Common myeloid progenitor, CD34-positive (primary cell): ENCODE data around the gene LIN7B. TPM values are rescaled to one million over a fixed set of nuclear protein-coding genes. Genes with fewer than 3 reads are reported as not detected.
A peak's percentile ranks its signal among the peaks of the same experiment; 100 is the strongest.

Experiments
- CTCF ChIA-PET: fragments of 350-600 bp; sonication (Branson Sonifier 250); formaldehyde crosslinking; loops from one replicate; lab custom pipeline; 2021; ENCODE audit warnings: antibody characterized with exemption; lab: Charles Lee
- POLR2A ChIA-PET: fragments of 350-600 bp; sonication (Branson Sonifier 250); formaldehyde crosslinking; loops from one replicate; lab custom pipeline; 2021; ENCODE audit warnings: antibody characterized with exemption; lab: Charles Lee
- DNase-seq, 3 donors: peaks; one replicate each; pipeline versions ENCODE4 v3.0.0 to v3.0.0-alpha.2; 2013
- H3K27ac ChIP-seq, 2 experiments: 1 replicate in 1 of 2; 2 replicates in 1 of 2; pipeline ENCODE4 v1.7.0; 2013; ENCODE audit warnings: inconsistent platforms in 2 of 2, low read length in 2 of 2, mild to moderate bottlenecking in 2 of 2, low read depth in 1 of 2, moderate library complexity in 1 of 2; ENCODE audit not compliant: severe bottlenecking in 2 of 2, insufficient read depth in 1 of 2, poor library complexity in 1 of 2
- H3K27me3 ChIP-seq, 5 experiments: replicated peaks in 2 of 5; 1 replicate in 3 of 5; 2 replicates in 2 of 5; pipeline versions ENCODE4 v1.6.1 to v1.7.0; 2013; ENCODE audit warnings: low read length in 4 of 5, mild to moderate bottlenecking in 2 of 5, moderate library complexity in 2 of 5, inconsistent platforms in 1 of 5; ENCODE audit not compliant: insufficient read depth in 5 of 5, control insufficient read depth in 4 of 5
- H3K36me3 ChIP-seq, 4 experiments: 1 replicate in 2 of 4; 2 replicates in 2 of 4; pipeline versions ENCODE4 v1.6.1 to v1.7.0; 2013; ENCODE audit warnings: low read length in 3 of 4, control low read depth in 1 of 4, mild to moderate bottlenecking in 1 of 4; ENCODE audit not compliant: control insufficient read depth in 4 of 4, insufficient read depth in 4 of 4
- H3K4me1 ChIP-seq, 4 experiments: 1 replicate in 3 of 4; 2 replicates in 1 of 4; pipeline versions ENCODE4 v1.6.1 to v1.7.1; 2013; ENCODE audit warnings: low read length in 3 of 4, mild to moderate bottlenecking in 3 of 4, control low read depth in 1 of 4, inconsistent platforms in 1 of 4, moderate library complexity in 1 of 4; ENCODE audit not compliant: control insufficient read depth in 4 of 4, insufficient read depth in 4 of 4; ENCODE audit errors: control extremely low read depth in 1 of 4
- H3K4me3 ChIP-seq, 7 experiments: 1 replicate in 4 of 7; 2 replicates in 3 of 7; pipeline versions ENCODE4 v1.5.1 to v1.7.0; 2013; ENCODE audit warnings: mild to moderate bottlenecking in 7 of 7, low read length in 6 of 7, moderate library complexity in 6 of 7, inconsistent platforms in 2 of 7, low read depth in 2 of 7, control low read depth in 1 of 7; ENCODE audit not compliant: insufficient read depth in 4 of 7, control insufficient read depth in 1 of 7; ENCODE audit errors: extremely low read depth in 1 of 7
- H3K9me3 ChIP-seq, 5 experiments: 1 replicate in 4 of 5; 2 replicates in 1 of 5; pipeline versions ENCODE4 v1.6.1 to v1.7.1; 2013; ENCODE audit warnings: low read length in 4 of 5, mild to moderate bottlenecking in 2 of 5, inconsistent platforms in 1 of 5, low read depth in 1 of 5, moderate library complexity in 1 of 5; ENCODE audit not compliant: control insufficient read depth in 4 of 5, insufficient read depth in 2 of 5; ENCODE audit errors: control extremely low read depth in 1 of 5
- WGBS: methylation state at CpG from one replicate; pipeline ENCODE4 v1.1.5; 2013; ENCODE audit not compliant: insufficient coverage; 5-methylcytosine and 5-hydroxymethylcytosine counted together
- polyA plus RNA-seq: library from polyadenylated mRNA; unstranded; fragments of 120-200 nt; gene quantifications from one replicate; pipeline ENCODE4 v1.2.1, GENCODE V29; 2013

The LIN7B gene, protein sequence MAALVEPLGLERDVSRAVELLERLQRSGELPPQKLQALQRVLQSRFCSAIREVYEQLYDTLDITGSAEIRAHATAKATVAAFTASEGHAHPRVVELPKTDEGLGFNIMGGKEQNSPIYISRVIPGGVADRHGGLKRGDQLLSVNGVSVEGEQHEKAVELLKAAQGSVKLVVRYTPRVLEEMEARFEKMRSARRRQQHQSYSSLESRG
- polyA plus RNA-seq = 3.6 TPM

DNA sequence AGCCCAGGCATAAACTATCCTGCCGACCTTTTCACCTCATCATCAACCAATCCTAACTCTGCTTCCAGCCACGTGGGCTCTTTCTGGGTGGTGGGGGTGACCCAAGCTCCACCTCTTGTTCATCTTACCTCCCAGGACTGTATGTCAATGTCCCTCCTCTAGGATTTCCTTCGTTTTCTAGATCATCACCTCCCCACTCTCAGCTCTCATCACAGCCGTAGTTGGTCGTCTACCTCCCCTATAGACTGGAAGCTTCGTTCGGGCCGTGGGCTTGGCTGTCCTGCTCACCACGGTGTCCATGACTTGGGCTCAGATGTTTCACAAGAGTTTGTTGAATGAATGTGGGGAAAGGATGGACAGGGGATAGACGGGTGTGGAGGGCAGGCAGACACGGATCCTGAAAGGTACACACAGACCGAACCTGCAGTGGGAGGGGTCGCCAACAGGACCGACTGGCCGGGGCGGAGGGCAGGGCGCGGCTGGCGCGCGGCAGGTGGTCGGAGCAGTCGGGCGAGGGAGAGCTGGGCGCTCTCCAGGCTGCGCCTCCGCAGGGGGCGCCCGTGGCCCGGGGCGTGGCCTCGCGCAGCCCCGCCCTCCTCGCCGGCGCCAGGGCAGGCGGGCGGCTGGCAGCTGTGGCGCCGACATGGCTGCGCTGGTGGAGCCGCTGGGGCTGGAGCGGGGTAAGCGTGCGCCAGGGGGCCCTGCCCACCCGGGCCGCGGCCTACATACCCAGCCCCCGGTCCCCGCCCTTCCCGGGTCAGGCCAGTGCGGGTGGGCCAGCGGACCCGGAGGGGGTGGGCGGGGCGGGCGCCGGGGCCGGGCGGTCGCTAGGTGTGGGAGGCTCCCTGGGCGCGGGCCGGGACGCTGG, at the start of gene LIN7B:
Gene LIN7B (plus strand): TSS at position 609 of the 868 bp plus-strand sequence. CDS start 35 bp downstream, at position 644.
- no peak within 1 kb of the TSS for H3K27ac ChIP-seq

DNA sequence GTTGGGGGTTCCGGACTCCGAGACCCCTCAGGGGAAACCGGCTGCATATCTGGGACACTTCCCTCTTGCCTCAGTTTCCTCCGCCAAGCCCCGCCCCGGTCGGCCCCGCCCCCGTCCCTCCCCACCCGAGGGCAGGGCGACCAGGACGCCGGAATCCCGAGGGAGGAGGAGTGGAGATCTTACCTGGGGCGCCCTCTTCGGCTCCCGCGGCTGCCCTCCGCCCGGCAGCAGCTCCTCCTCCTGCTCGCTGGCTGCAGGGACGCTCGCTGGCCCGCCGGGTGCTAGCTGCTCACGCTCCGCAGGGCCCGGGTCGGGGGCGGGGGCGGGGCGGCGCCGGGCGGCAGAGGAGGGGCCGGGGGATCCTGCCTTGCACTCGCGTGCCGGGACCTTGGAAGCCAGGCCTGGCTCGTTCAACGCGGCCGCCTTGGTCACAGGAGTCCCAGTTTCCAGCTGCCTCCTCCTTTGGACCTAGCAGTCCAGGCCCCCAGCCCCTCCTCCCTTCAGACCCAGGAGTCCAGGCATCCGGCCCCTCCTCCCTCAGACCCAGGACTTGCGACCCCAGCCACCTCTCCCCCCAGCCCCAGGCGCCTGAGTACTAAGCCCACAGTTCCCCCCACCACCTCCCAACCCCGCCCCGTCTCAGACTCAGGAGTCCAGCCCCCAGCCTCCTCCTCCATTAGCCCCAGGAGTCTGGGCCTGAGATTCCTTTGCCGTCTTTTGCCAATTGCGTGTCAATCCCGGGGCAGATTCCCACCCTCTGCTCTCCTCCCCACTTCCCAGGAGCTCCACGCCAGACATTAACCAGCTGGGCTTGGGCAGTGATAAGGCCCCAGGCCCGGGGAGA, 49.2 kb upstream of the LIN7B start, which contains the start of gene NTF4:
Gene NTF4 (minus strand): TSS at position 51 of the 844 bp plus-strand sequence. CDS start 2,821 bp downstream, outside the sequence.
- peaks cover 0 to 6% (median 0%) of the 10 kb centered on the region in 4 experiments for H3K4me1 ChIP-seq
- peak within 1 kb of the TSS in 1 of 7 experiments; percentile 16 for H3K4me3 ChIP-seq
- peaks cover 0 to 4% (median 1%) of the 10 kb centered on the region in 5 experiments for H3K9me3 ChIP-seq
- H3K27me3 ChIP-seq = peaks cover 8 to 96% (median 30%) of the 10 kb centered on the region in 5 experiments
- POLR2A ChIA-PET = no interaction called here
- H3K36me3 ChIP-seq = no peaks in the 10 kb centered on the region
- peak in 1 of 3 donors; percentile 30 for DNase-seq
- CTCF ChIA-PET = no interaction called here
- WGBS = 7% methylated on average over 29 of the region's 53 CpGs
- no peak within 1 kb of the TSS for H3K27ac ChIP-seq

More for the DNA sequence above, at the start of gene LIN7B:
- CTCF ChIA-PET = interaction anchor here (0.7 to 2.7 kb wide), 17 partner anchors 9 to 94 kb away, joined by 3 to 21 read pairs (median 5); partner anchors contain the start of gene HRC
- Histone ChIP-seq H3K4me1 (peaks cover 2 to 41% (median 28%) of the 10 kb centered on the region in 4 experiments), H3K36me3 (peaks cover 2 to 9% (median 8%) of the 10 kb centered on the region in 4 experiments), H3K4me3 (peak within 1 kb of the TSS; percentile 58 to 86 (median 72)), H3K9me3 (no peaks in the 10 kb centered on the region), H3K27me3 (no peaks in the 10 kb centered on the region)
- POLR2A ChIA-PET = interaction anchor here (0.6 to 1.9 kb wide), 4 partner anchors 11 to 36 kb away, joined by 3 to 13 read pairs (median 4); no protein-coding TSS in a partner anchor
- peak; percentile 67 to 84 (median 78) for DNase-seq
- under 1% methylated on average over 51 of the region's 66 CpGs for WGBS

DNA sequence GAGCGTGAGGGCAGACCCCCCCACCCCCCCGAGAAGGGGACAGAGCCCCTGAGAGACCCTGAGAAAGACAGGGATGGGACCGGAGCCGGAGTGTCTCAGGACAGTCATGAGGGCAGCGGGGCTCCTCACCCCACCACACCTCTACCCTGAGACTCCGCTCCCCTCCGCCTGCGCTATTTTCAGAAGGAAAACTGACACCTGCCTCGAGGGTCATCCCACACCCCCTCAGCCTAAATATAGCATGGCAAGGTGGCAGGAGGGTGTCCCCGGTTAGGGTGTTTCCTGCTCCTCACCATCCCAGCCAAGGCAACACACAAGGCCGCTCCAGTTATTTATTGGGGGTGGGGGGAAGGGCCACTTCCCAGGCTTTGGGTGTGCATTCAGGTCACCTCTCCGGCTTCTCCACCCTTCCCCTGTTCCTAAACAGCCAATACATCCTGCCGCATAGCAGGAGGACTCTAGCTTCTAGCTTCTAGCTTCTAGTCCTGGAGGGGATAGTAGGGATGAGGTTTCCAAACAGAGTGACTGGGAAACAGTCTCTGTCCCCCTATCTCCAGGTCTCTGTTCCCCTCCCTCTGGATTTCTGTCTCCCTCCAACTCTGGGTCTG, 48.2 kb upstream of the LIN7B start:
- Histone ChIP-seq H3K4me1 (peaks cover 0 to 6% (median 0%) of the 10 kb centered on the region in 4 experiments), H3K27me3 (peaks cover 8 to 96% (median 30%) of the 10 kb centered on the region in 5 experiments), H3K36me3 (no peaks in the 10 kb centered on the region), H3K9me3 (peaks cover 0 to 10% (median 4%) of the 10 kb centered on the region in 5 experiments), H3K4me3 (no peak overlapping the region), H3K27ac (no peak overlapping the region)
- CTCF ChIA-PET = no interaction called here
- WGBS = no CpG with 5 or more reads among the region's 13 CpGs
- POLR2A ChIA-PET = interaction anchor here (0.7 kb wide), 1 partner anchor 217 kb away, joined by 3 read pairs; no protein-coding TSS in a partner anchor
- DNase-seq = no peak

DNA sequence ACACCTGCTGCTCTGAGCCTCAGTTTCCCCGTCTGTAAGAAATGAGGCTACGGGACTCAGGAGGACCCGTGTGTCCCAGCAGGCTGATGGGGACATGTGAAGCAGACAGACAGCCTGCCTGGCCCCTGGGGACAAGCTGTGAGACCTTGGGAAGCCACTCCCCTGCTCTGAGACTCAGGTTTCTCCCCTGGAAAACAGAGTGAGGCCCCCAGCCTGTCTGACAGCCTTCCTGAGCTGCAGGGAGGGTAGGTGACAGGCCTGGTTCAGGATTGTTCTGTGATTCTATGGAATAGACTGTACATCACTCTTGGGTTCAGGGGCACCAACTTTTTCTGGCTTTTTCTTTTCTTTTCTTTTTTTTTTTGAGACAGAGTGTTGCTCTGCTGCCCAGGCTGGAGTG, 46.6 kb upstream of the LIN7B start:
- CTCF ChIA-PET = interaction anchor here (1.6 kb wide), 1 partner anchor 157 kb away, joined by 3 read pairs; no protein-coding TSS in a partner anchor
- POLR2A ChIA-PET = no interaction called here
- 68% methylated on average over 3 of the region's 3 CpGs for whole genome bisulfite sequencing
- peaks cover 0 to 12% (median 4%) of the 10 kb centered on the region in 5 experiments for H3K9me3 ChIP-seq
- H3K27ac ChIP-seq = no peak overlapping the region
- no peaks in the 10 kb centered on the region for H3K36me3 ChIP-seq
- peaks cover 8 to 95% (median 28%) of the 10 kb centered on the region in 5 experiments for H3K27me3 ChIP-seq
- DNase-seq = no peak
- H3K4me1 ChIP-seq = peaks cover 0 to 4% (median 2%) of the 10 kb centered on the region in 4 experiments
- no peak overlapping the region for H3K4me3 ChIP-seq

DNA sequence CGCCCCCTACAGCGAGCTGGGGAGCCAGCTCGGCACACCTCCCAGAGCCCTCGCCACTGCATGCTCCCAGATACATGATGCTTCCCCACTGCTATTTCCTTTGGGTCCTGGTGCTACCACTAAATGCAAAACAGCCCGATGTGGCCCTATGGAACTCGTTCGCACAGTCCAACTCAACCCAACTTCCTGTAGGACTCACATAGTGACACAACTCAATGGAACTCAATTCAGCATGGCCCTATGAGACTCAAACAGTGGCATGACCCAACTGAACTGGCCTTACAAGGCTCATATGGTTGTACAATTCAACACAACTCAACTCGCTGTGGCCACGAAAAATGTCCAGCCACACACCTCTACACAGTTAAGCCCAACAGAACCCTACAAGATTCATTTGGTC, 45.1 kb upstream of the LIN7B start:
- peaks cover 0 to 12% (median 4%) of the 10 kb centered on the region in 5 experiments for H3K9me3 ChIP-seq
- 94% methylated on average over 7 of the region's 9 CpGs for WGBS
- peaks cover 0 to 8% (median 6%) of the 10 kb centered on the region in 4 experiments for H3K4me1 ChIP-seq
- DNase-seq = no peak
- ChIA-PET POLR2A (no interaction called here), CTCF (interaction anchor here (0.9 to 1.4 kb wide), 2 partner anchors 8 to 29 kb away, joined by 3 to 4 read pairs; no protein-coding TSS in a partner anchor)
- H3K27ac ChIP-seq = no peak overlapping the region
- H3K4me3 ChIP-seq = no peak overlapping the region
- H3K36me3 ChIP-seq = no peaks in the 10 kb centered on the region
- H3K27me3 ChIP-seq = peaks cover 8 to 95% (median 32%) of the 10 kb centered on the region in 5 experiments

DNA sequence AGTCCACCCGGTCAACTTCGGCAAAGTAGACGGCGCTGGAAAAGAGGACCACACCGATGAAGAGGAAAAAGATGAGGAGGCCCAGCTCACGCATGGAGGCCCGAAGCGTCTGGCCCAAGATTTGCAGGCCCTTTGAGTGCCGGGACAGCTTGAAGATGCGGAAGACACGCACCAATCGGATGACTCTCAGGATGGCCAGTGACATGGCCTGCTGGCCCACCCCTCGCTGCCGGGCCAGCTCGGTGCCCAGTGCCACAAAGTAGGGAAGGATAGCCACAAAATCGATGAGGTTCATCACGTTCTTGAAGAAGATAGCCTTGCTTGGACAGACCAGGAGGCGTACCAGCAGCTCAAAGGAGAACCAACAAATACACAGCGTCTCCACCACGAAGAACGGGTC, 43.8 kb upstream of the LIN7B start:
- H3K27ac ChIP-seq = no peak overlapping the region
- POLR2A ChIA-PET = interaction anchor here (0.6 kb wide), 1 partner anchor 11 kb away, joined by 3 read pairs; no protein-coding TSS in a partner anchor
- H3K9me3 ChIP-seq = peaks cover 0 to 12% (median 4%) of the 10 kb centered on the region in 5 experiments
- 97% methylated on average over 21 of the region's 21 CpGs for WGBS
- no peak for DNase-seq
- CTCF ChIA-PET = interaction anchor here (1.0 kb wide), 1 partner anchor 13 kb away, joined by 3 read pairs; no protein-coding TSS in a partner anchor
- H3K27me3 ChIP-seq = peaks cover 8 to 86% (median 30%) of the 10 kb centered on the region in 5 experiments
- peaks cover 0 to 6% (median 6%) of the 10 kb centered on the region in 4 experiments for H3K4me1 ChIP-seq
- no peak overlapping the region for H3K4me3 ChIP-seq
- no peaks in the 10 kb centered on the region for H3K36me3 ChIP-seq
